Panc1 (cell line): ENCODE measurements around the gene ABCB4. TPM values are rescaled to one million over a fixed set of nuclear protein-coding genes. Genes with fewer than 3 reads are reported as not detected.

ENCODE experiments used
- ATAC-seq: fragments of 200-7000 bp; cut with Tn5 transposase; 2 replicates; pipeline ENCODE4 v1.9.1; 2020; ENCODE audit warnings: mild to moderate bottlenecking, moderate library complexity
- BruUV-seq: library from RNA; stranded (reverse); fragments of 400-500 nt; replicated peaks from 2 replicates; lab custom pipeline; 2021; lab: Mats Ljungman, UMichigan
- CTCF ChIA-PET: fragments of 300-600 bp; sonication (Branson Sonifier 250); formaldehyde crosslinking; loops from one replicate; lab custom pipeline; 2022; ENCODE audit warnings: antibody characterized with exemption; lab: Charles Lee
- POLR2A ChIA-PET: fragments of 300-600 bp; sonication (Branson Sonifier 250); formaldehyde crosslinking; loops from one replicate; lab custom pipeline; 2022; ENCODE audit warnings: antibody characterized with exemption; lab: Charles Lee
- DNase-seq: peaks from one replicate; pipeline ENCODE4 v3.0.0-alpha.2; 2010; ENCODE audit warnings: low read depth, low spot score
- H3K27ac ChIP-seq: 2 replicates; pipeline ENCODE4 v1.5.1; 2011; ENCODE audit warnings: mild to moderate bottlenecking, low read length, inconsistent platforms
- H3K27me3 ChIP-seq: fragments of 200-500 bp; sonication (Bioruptor generic); 2 replicates; pipeline ENCODE4 v1.6.0; 2014; ENCODE audit warnings: low read length, inconsistent platforms; ENCODE audit not compliant: control insufficient read depth, insufficient read depth
- H3K36me3 ChIP-seq: fragments of 200-500 bp; sonication (Bioruptor generic); 2 replicates; pipeline ENCODE4 v1.5.1; 2014; ENCODE audit warnings: inconsistent platforms, mild to moderate bottlenecking, low read length, moderate library complexity; ENCODE audit not compliant: control insufficient read depth, insufficient read depth
- H3K4me1 ChIP-seq: 2 replicates; pipeline ENCODE4 v1.5.1; 2011; ENCODE audit warnings: inconsistent platforms, mild to moderate bottlenecking, low read length, moderate library complexity; ENCODE audit not compliant: control insufficient read depth, insufficient read depth
- H3K4me3 ChIP-seq, 2 experiments: 2 replicates each; pipeline ENCODE4 v1.5.1; 2011 to 2012; ENCODE audit warnings: low read depth in 2 of 2, low read length in 2 of 2, mild to moderate bottlenecking in 2 of 2, inconsistent platforms in 1 of 2, moderate library complexity in 1 of 2
- H3K9me3 ChIP-seq: fragments of 200-500 bp; sonication (Bioruptor generic); 2 replicates; pipeline ENCODE4 v1.5.1; 2014; ENCODE audit warnings: low read depth, mild to moderate bottlenecking, inconsistent platforms, low read length, moderate library complexity; ENCODE audit not compliant: control insufficient read depth, insufficient read depth
- CTCF ChIP-seq: fragments of 450-650 bp; IDR thresholded peaks from 2 replicates; pipeline ENCODE4 v1.5.1; 2017; ENCODE audit warnings: mild to moderate bottlenecking
- POLR2AphosphoS5 ChIP-seq: IDR thresholded peaks from 2 replicates; pipeline ENCODE4 v1.6.1; 2012; ENCODE audit warnings: mild to moderate bottlenecking, low read depth, low read length, moderate library complexity
- SIN3A ChIP-seq: IDR thresholded peaks from 2 replicates; pipeline ENCODE4 v1.6.1; 2012; ENCODE audit warnings: low read depth, mild to moderate bottlenecking, low read length, moderate library complexity, borderline replicate concordance; ENCODE audit not compliant: insufficient read depth
- TCF7L2 ChIP-seq: IDR thresholded peaks from 2 replicates; pipeline ENCODE4 v1.6.1; 2011; ENCODE audit warnings: mild to moderate bottlenecking, low read depth, low read length, inconsistent platforms
- in situ Hi-C: cut with HindIII; loops from 2 replicates; pipeline ENCODE4 v1.10.0; 2016; ENCODE audit warnings: low sequenced_read_pairs, low pct_unique_long_range_greater_than_20kb
- intact Hi-C: fragments of 100-400 bp; cut with micrococcal nuclease; formaldehyde crosslinking; loops from one replicate; pipeline ENCODE4 v1.10.0; 2022; ENCODE audit not compliant: unreplicated experiment
- total RNA-seq: library from RNA; stranded (reverse); gene quantifications from one replicate; pipeline ENCODE4 v1.2.1, GENCODE V29; 2021; ENCODE audit not compliant: unreplicated experiment
- TF ChIP-seq, protein P1 (sequence below), 2 experiments: IDR thresholded peaks; 2 replicates each; pipeline ENCODE4 v1.6.1; 2011 to 2012; ENCODE audit warnings: low read depth in 2 of 2, control low read depth in 1 of 2, low read length in 1 of 2, mild to moderate bottlenecking in 1 of 2, moderate library complexity in 1 of 2; ENCODE audit not compliant: insufficient read depth in 1 of 2

Gene ABCB4
- total RNA-seq, 1 experiment from 2014 or later: 0.18 TPM

- no peaks in the 10 kb centered on the region for H3K9me3 ChIP-seq
- no peak overlapping the region for H3K27ac ChIP-seq
- intact Hi-C loops (loop anchor here (2.0 to 5.0 kb wide), 2 partner anchors 379 to 605 kb away; no protein-coding TSS in a partner anchor), in situ Hi-C loops (no loop called here)
- no TSS peak for BruUV-seq
- no peaks in the 10 kb centered on the region for H3K36me3 ChIP-seq
- no peaks in the 10 kb centered on the region for H3K4me1 ChIP-seq
- no peak for ATAC-seq
- no peak for DNase-seq
- ChIA-PET CTCF (interaction anchor here (0.6 kb wide), 1 partner anchor 1180 kb away, joined by 3 read pairs; no protein-coding TSS in a partner anchor), POLR2A (no interaction called here)
- TF ChIP-seq POLR2AphosphoS5 (no peak), SIN3A (no peak), CTCF (peak; percentile 34), TCF7L2 (no peak)
- TF ChIP-seq, protein P1, sequence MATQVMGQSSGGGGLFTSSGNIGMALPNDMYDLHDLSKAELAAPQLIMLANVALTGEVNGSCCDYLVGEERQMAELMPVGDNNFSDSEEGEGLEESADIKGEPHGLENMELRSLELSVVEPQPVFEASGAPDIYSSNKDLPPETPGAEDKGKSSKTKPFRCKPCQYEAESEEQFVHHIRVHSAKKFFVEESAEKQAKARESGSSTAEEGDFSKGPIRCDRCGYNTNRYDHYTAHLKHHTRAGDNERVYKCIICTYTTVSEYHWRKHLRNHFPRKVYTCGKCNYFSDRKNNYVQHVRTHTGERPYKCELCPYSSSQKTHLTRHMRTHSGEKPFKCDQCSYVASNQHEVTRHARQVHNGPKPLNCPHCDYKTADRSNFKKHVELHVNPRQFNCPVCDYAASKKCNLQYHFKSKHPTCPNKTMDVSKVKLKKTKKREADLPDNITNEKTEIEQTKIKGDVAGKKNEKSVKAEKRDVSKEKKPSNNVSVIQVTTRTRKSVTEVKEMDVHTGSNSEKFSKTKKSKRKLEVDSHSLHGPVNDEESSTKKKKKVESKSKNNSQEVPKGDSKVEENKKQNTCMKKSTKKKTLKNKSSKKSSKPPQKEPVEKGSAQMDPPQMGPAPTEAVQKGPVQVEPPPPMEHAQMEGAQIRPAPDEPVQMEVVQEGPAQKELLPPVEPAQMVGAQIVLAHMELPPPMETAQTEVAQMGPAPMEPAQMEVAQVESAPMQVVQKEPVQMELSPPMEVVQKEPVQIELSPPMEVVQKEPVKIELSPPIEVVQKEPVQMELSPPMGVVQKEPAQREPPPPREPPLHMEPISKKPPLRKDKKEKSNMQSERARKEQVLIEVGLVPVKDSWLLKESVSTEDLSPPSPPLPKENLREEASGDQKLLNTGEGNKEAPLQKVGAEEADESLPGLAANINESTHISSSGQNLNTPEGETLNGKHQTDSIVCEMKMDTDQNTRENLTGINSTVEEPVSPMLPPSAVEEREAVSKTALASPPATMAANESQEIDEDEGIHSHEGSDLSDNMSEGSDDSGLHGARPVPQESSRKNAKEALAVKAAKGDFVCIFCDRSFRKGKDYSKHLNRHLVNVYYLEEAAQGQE (IDR thresholded peaks at IDR 0.05; ENCODE audit: insufficient read depth in 1 of 2, low read depth in 2 of 2, low read length in 1 of 2): no peak
- no peaks in the 10 kb centered on the region for H3K27me3 ChIP-seq
- no peak overlapping the region for H3K4me3 ChIP-seq
These were observed 32.0 kb upstream of the ABCB4 start for GRCh38 chr7:87507446-87507845.

DNA sequence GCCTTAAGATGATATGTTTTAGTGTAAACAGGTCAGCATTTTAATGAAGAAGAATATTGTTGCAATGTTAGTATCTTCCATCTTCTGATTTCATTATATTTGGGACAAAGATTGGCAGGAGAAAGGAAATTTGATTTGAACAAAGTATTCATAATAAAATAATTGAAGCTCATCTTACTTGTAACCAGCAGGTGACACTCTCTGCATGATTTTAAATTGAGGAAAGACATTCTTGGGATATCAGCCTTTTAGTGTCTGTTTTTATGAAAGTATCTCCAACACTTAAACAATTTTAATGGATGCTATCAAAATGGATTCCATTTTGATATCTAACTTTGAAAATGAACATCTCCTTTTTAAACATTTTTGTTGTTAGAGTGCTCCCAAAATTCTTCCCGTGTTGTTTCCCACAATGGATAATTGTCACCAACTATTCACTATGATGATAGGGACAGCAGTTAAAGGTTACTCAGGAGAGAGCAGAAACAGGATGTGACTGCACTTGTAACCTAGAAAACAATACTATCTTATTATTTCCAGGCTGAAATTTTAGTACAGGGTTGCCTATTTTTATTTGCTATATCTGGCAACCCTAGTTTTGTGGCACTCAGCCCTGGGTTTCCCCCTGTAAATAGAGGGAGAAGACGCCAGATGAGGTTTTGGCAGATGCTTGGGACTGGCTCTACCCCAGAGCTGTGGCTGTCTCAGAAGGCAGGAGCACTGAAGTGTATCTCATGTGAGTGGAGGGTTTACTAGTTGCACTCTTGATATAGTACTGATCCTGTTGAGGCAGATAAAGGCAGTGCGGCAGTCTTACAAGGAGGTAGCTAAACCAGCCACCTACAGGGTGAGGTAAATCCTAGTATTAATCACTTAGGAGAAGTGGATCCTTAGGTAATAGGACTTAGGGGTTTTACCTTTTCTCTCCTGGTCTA lies 31.0 kb upstream of the ABCB4 start:
- intact Hi-C loops (loop anchor here (2.0 to 5.0 kb wide), 2 partner anchors 380 to 606 kb away; no protein-coding TSS in a partner anchor), in situ Hi-C loops (no loop called here)
- no peaks in the 10 kb centered on the region for H3K4me1 ChIP-seq
- ATAC-seq (no peak), DNase-seq (no peak)
- ChIA-PET CTCF (interaction anchor here (0.5 kb wide), 1 partner anchor 264 kb away, joined by 4 read pairs; no protein-coding TSS in a partner anchor), POLR2A (no interaction called here)
- H3K9me3 ChIP-seq: no peaks in the 10 kb centered on the region
- TF ChIP-seq POLR2AphosphoS5 (no peak), TCF7L2 (no peak), CTCF (peak; percentile 54; the same call in 1 of the 2 replicates), SIN3A (no peak)
- TF ChIP-seq, protein P1 (IDR thresholded peaks at IDR 0.05; ENCODE audit: insufficient read depth in 1 of 2, low read depth in 2 of 2, low read length in 1 of 2): no peak
- no peak overlapping the region for H3K4me3 ChIP-seq
- no peaks in the 10 kb centered on the region for H3K27me3 ChIP-seq
- no TSS peak for BruUV-seq
- no peaks in the 10 kb centered on the region for H3K36me3 ChIP-seq
- no peak overlapping the region for H3K27ac ChIP-seq
